WTC11 (cell line): ENCODE data around the gene CLRN3.

Source experiments
- AFF4 ChIP-seq: sonication (generic); formaldehyde crosslinking; IDR thresholded peaks from 2 replicates; pipeline ENCODE4 v1.8.1; 2023; ENCODE audit warnings: mild to moderate bottlenecking, missing genetic modification reagents, borderline replicate concordance
- CTCF ChIP-seq: fragments of 200-600 bp; IDR thresholded peaks from 2 replicates; pipeline ENCODE4 v1.8.0; 2022; ENCODE audit warnings: antibody characterized with exemption
- IRF2 ChIP-seq: sonication (generic); formaldehyde crosslinking; IDR thresholded peaks from 2 replicates; pipeline ENCODE4 v1.8.0; 2022; ENCODE audit warnings: low read depth, missing genetic modification reagents, borderline replicate concordance
- MAX ChIP-seq: sonication (generic); formaldehyde crosslinking; IDR thresholded peaks from 2 replicates; pipeline ENCODE4 v1.8.0; 2022; ENCODE audit warnings: mild to moderate bottlenecking, missing genetic modification reagents
- NFE2L1 ChIP-seq: sonication (generic); formaldehyde crosslinking; IDR thresholded peaks from 2 replicates; pipeline ENCODE4 v1.8.1; 2023; ENCODE audit warnings: missing genetic modification reagents
- NR1H2 ChIP-seq: sonication (generic); formaldehyde crosslinking; IDR thresholded peaks from 2 replicates; pipeline ENCODE4 v1.9.0; 2021; ENCODE audit warnings: mild to moderate bottlenecking, moderate library complexity, missing genetic modification reagents
- PREB ChIP-seq: sonication (generic); formaldehyde crosslinking; IDR thresholded peaks from 2 replicates; pipeline ENCODE4 v1.8.1; 2022; ENCODE audit warnings: mild to moderate bottlenecking, missing genetic modification reagents, moderate library complexity, borderline replicate concordance
- RELA ChIP-seq: sonication (generic); formaldehyde crosslinking; IDR thresholded peaks from 2 replicates; pipeline ENCODE4 v1.8.1; 2022; ENCODE audit warnings: missing genetic modification reagents, mild to moderate bottlenecking, borderline replicate concordance
- USF2 ChIP-seq: sonication (generic); formaldehyde crosslinking; IDR thresholded peaks from 2 replicates; pipeline ENCODE4 v1.8.1; 2023; ENCODE audit warnings: mild to moderate bottlenecking, missing genetic modification reagents, moderate library complexity
- ZNF263 ChIP-seq: sonication (generic); formaldehyde crosslinking; IDR thresholded peaks from 2 replicates; pipeline ENCODE4 v1.8.1; 2022; ENCODE audit warnings: low read depth, mild to moderate bottlenecking, moderate library complexity, missing genetic modification reagents
- ZNF423 ChIP-seq: fragments of 250-450 bp; sonication (Bioruptor Pico); IDR thresholded peaks from 2 replicates; pipeline ENCODE4 v2.1.2; 2022; ENCODE audit warnings: mild to moderate bottlenecking, moderate library complexity

GRCh38 chr10:127889605-127890195 lies 3.0 kb downstream of the CLRN3 start:
- TF ChIP-seq NFE2L1 (CRISPR knock-in tag): no peak
- TF ChIP-seq CTCF: no peak
- no peak for TF ChIP-seq MAX (CRISPR knock-in tag)
- TF ChIP-seq ZNF423 (CRISPR knock-in tag): no peak
- TF ChIP-seq NR1H2: no peak
- TF ChIP-seq IRF2 (CRISPR knock-in tag): no peak
- no peak for TF ChIP-seq AFF4
- no peak for TF ChIP-seq RELA (CRISPR knock-in tag)
- no peak for TF ChIP-seq ZNF263 (CRISPR knock-in tag)
- TF ChIP-seq PREB: no peak
- TF ChIP-seq USF2: no peak
